SW480 (cell line): Measurements from ENCODE around the gene METTL24.
A peak's percentile ranks its signal among the peaks of the same experiment; 100 is the strongest.

Experiments used
- DNase-seq: peaks from one replicate; pipeline ENCODE4 v3.0.0-alpha.2; 2016; ENCODE audit warnings: low spot score

Gene METTL24, protein sequence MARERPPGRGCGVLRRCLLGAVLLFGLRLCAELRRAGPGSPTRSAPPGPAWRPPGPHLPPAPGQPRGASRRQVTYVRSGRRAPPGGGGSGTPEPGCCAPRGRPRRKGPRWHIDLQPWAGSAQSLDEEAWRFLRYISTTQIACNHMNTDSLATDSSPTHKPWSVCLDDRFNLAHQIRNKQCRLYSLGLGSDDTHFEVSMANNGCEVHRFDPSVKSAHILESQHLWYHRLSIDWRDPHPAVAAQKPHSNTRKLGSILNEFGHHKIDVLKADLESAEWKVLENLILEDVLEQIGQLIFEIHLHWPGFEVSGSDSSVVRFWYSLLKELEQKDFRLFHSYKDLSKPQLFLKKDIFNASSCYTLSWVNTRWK

DNA sequence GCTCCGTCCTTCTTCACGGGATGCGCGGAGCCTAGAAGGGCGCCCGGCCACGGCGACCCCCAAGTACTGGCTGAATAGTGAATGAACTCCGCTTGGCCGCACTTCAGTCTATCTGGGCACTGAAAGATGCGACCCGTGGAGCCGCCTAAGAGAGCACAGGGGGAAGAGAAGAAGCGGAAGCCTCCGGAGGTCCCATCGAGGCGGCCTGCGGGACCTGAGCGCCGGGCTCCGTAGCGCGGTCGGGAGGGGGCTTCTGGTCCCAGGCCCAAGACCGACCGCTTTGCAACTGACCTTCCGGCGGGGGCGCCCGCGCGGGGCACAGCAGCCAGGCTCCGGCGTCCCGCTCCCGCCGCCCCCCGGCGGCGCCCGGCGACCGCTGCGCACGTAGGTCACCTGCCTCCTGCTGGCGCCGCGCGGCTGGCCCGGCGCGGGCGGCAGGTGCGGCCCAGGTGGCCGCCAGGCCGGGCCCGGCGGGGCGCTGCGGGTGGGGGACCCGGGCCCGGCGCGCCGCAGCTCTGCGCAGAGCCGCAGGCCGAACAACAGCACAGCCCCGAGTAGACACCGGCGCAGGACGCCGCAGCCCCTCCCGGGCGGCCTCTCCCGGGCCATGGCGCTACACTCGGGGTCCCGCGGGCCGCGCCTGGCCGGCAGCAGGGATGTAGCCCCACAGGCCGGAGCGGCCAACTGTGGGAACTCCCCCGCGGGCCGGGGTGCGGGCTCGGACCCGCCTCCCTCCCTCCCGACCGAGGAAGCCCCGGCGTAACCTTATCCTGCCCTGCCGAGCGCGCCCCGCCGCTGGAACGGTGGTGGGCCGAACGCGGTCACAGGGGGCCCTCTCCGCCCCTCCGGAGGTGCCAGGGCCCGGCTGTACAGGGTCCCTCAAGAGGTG lies at the start of gene METTL24:
Gene METTL24 (minus strand): TSS at position 686 of the 889 bp plus-strand sequence. CDS start 77 bp downstream, at position 609.
- DNase-seq: no peak

DNA sequence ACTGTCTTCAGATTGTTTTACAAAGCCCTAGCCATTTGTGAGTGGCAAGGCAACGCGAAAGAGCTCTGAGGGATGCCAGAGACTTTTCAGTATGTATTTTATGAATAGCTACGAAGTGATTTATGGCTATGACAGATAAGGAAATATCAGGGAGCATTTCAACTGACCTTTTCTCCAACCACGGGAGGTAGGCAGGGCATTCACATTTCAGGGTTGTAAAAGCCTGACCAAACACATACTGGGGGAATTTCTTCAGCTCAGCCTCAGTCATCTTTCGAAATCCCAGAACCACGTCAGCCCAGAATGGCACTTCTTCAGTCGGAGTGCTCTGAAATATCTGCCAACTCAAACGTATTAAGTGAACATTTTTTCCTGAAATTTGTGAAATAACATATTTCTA lies 46.5 kb upstream of the METTL24 start:
- DNase-seq: no peak

DNA sequence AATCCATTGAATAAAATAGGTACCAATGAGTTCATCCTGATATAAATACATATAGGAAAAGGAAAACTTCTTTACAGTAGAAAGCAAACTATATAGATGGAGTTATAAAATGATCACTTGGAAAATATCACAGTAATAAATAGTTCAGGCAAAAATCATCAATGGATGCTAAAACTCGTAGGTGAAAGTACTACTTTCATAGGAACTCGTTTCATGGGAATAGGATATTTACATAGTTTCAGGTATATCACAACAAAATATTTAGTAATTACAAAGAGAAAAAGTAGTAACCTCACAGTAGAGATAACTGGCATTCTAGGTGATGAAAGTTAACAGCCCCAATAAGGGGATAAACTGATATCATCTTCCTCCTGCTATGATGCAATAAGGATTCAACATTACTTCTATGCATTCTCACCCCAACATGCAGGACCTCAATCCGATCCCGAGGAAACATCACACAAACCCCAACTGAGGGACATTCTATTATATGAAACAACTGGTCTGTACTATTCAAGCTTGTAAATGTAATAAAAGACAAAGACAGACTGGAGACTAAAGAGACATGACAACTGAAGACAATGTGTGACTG lies 43.5 kb upstream of the METTL24 start:
- no peak for DNase-seq

DNA sequence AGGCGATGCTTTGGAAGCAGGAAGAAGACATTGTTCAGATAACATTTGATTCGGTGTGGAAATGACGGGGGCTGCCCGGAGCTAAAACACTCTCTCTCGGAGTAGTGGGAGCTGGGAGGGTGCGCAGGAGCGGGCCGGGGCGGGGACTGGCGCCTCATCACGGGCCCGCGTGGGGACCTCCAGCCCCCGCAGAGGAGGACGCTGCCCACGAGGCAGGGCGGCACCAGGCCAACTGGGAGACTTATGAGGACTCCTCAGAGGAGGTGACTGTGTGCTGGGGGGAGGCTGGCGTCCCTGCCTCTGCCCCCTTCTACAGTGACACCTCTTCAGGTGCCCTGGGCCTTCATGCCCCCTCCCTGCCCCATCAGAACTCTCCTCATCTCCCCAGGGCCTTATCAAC lies 42.1 kb upstream of the METTL24 start:
- no peak for DNase-seq

DNA sequence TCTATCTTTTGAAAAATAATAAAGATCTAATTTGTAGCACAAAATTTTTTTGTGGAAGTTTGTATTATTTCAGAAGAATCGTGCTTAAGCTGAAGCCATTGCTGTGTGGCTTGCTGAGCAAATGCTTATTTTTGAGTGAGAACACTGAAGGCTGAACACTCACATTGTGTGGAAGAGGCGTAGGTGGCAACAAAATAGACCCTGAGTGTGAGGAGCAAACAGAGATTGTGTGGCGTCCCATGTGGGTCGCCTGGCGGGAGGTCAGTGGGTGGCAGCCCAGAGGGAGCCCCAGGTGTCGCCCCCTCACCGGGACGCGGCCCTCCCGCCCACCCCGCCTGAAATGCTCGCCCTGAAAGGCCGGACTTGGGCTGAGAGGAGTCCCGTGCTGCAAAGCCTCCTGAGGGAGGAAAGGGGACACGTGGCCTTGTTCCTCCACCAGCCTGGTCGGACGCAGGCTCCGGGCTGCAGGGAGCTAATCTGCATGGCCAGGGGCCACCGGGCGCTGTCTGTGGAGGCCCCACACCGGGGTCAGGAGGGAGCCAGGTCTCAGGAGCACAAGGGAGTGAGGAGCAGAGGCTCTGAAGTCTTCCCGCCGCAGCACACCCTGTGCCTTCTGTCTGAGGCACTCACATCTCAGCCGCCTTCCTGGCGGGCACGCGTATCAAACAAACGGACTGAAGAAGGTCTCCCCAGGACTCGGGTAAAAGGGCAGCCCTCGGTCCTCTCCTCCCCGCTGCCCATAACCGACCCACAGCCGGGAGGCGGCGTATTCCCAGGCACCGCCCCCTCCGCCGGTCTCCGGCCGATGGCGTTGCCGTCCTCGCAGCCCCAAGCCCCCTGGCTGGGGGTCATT lies 41.3 kb upstream of the METTL24 start:
- no peak for DNase-seq

DNA sequence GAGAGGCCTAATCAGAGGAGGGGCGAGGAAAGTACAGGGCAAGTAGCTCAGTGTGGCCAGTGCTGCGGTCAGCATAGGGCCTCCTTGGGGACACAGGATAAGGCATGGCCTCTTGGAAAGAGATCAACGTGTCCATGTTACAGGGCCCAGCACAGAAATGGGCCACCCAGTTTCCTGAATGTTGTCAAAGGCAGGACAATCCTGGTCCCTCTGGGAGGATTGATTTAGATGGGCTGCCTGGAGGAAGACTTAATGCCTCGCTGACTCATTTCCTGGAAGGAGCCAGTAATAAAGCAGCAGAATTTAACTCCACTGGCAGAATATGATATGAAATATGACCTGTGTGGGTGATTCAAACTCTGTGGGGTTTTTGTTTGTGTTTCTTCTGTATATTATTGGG lies 40.6 kb upstream of the METTL24 start:
- no peak for DNase-seq

DNA sequence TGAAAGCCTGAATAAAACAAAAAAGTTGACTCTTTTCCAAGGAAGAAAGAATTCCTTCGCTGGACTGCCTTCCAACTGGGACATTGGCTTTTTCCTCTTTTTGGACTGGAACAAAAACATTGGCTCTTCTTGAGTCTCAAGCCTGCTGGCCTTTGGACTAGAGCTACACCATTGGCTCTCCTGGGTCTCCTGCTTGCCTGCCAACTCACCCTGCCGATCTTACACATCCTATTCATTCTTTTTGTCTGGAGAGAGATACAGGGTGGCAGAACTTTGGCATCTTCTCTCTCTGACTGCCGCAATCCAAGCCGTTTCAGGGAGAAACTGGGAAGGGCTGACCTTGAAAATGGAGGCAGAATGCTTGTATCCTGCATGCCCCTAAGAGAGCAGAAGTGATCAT lies 37.1 kb upstream of the METTL24 start:
- DNase-seq: no peak

DNA sequence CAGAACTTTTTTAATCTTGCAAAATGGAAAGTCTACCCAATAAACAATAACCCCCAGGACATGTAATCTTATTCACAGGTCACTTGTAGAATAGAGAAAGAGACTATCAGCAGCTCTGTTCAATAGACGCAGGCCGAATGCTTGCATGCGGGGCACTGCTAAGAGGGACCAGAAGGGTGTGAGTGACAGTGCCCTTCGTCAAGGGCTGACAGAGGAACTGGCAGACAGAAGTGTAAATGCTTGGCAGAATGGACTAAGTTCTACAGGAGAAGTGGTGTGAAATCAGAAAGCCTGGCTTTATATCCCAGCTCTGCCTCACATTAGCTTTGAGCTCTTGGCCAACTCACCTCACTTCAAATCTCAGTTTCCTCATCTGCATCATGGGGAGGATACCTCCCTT lies 36.3 kb upstream of the METTL24 start:
- no peak for DNase-seq

DNA sequence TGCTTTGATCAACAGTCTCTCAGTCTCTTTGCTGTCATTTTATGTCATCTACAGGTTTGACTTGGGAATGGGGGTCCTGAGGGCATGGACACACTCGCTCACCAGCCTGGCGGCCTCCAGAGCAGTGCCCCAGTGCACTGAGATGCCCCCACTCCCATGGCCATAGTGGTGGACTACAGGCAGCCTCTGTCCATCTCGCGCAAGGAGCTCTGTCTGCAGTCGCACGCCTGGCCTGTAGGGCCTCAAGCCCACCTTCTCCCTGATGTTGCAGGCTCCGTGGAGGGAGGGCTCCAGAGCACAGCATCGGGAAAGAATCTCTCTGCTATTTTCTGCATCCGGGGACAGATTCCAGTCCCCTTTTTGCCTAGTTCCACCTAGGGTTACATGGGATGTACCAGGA lies 34.6 kb upstream of the METTL24 start:
- no peak for DNase-seq

DNA sequence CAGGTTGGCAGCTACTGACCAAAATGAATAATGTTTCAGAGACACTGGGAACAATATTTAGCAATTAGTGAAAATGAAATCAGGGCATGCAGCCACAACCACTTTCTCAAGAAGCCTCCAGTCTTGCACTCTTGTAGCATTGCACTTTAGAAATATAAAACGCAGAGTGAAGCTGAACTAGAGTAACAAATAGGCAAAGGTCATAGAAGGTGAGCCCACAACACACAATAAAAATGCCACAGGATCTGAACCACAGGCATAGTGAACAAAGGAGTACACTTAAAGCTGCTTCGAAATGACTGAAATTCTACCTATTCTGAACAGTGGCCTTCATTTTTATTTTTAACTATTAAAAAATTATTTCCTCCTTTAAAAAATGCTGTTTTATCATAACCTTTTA lies 32.3 kb upstream of the METTL24 start:
- peak; percentile 16 for DNase-seq

DNA sequence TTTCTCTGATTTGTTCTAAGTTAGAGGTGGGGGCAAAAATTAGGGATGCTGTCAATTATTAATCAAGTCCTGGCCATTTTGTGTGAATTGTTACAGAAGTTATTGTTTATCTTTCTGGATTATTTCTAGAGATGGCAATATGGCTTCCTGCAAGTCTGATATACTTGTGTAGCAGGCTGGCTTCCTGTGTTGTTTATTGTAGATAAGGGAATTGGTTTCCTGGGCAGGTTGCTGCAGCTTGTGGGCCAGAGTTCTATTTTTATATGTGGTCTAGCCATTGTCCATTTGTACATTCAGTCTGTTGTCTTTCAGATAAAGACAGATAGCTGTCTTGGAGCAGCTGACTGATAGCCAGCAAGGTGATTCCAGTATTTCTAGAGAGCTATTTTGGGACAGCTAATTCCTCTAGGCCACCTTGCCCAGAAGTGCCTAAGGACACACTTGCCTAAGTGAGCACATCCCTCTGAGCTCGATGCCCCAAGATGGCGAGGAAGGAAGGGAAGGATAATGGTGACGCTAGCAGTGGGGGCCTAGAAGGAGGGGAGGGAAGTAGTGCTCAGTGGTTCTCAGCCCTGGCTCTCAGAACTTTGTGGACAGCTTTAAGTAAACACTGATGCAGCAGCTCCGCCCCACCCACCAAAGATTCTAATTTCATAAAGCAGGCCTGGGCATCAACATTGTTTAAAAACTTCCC lies 31.7 kb upstream of the METTL24 start:
- no peak for DNase-seq

DNA sequence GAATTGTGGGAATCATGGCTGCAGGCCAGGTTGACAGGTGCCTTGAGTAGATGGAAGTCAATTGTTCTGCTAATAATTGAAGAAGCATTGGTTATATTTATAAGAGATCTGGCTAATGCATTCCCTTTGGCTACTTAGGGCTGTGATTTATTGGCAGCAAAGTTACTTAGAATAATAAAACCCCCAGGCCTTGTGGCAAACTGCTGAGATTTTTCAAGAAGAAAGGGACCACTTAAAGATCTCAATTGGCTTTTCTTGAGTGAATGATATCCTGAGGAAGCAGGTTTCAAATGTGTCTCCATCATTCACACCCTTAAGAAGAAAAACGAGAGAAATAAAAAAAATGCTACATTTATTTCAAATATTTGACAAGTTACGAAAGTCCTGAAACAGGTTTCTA lies 29.8 kb upstream of the METTL24 start:
- no peak for DNase-seq

DNA sequence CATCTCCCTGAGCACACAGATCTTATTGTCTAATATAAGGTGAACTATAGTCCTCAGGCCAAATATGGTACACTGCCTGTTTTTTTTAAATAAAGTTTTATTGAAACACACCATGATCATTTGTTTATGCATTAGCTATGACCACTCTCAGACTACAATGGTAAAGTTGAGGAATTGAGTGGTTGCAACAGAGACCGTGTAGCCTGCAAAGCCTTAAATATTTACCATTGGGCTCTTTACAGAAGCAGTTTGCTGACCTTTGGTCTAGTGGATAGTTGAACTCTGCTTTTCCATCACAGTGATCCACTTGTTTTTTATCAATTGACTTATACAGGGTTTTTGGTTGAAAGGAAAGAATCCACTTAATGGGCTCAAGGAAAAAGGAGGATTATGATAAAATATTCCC lies 27.3 kb upstream of the METTL24 start:
- no peak for DNase-seq

DNA sequence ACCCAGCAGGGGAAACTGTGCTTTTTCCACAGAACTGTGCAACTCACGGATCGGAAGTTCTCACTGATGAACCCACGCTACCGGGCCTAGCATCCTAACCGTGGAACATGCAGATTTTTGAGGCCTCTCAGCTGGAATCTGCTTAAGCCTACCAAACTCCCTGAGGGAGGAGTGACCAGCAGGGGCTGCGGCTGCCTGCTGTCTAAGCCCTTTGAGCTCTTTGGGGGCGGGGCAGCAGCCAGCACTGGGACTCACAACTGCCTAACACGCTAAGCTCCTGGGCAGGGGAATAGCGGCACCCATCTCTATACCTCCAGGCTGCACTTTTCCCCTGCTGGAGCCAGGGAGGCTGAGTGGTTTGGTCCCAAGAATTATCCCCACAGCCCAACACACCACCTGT lies 20.4 kb upstream of the METTL24 start:
- no peak for DNase-seq

DNA sequence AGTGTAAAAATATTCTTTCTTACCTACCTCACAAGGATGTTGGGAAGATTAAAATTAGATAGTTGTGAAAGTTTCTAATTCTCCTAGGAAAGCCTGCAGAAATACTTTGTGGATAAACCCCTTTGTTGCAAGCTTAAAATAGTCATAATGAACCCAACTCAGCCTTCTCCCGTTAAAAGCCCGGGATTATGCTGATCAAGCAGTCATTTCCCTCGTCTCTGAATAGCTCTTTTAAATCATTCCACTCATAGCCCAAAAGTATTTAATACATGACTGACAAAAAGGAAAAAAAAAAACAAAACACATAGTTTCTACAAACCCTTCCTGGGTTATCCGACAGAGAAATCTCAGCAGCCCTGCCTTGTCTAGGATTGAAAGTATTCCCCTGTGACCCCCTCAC lies 10.9 kb upstream of the METTL24 start:
- no peak for DNase-seq

DNA sequence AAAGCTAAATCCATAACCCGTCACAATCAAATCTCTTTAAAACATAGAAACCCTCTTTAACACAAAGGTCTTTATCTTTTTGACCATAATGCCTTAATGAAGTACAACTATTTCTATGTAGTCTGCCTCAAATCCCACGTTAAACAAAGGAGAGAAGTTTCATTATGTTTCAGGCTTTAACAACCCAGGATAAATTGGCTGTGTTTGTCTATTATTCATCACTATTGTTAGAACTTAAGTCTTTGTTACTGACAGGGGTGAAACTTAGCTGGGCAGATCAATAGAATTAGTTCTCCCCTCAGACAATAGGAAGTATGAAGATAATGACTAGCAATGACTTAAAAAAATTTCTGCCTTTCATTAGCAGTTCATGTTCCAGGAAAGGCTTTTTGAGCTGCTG lies 10.1 kb upstream of the METTL24 start:
- DNase-seq: no peak

DNA sequence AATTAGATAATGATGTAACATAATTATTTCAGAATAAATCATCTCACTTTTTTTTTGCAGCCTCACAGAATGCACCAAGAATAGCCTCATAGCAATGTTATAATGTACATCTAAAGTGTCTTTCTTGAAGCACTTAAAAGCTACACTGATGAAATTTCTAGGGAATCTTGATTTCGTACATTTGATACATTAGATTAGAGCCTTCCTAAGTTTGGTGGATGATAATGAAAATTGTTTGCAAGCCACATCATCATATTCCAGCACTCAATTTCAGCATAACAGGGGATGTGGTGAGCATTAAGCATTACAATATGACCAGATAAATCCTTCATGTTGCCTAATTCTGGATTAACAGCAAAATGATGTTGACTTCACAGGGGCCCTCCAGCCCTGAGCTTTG lies 9.7 kb upstream of the METTL24 start:
- DNase-seq: no peak

DNA sequence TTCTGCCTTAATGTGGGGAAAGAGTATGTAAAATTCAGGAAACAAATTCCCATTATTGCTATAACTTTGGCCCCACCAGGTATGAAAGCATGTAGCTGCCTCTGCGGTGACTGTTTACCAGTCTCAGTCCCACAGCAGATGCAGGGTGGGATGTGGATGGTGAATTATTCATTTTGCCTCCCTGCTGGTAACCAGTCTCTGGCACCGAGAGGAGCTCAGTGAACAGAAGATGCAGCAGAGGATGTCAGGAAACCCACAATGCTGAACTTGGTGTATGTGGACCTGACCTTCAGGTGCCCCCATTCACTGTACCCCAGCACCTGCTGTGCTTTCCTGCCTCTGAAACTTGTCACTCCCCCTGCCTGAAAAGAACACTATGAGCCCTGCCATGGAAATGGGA lies 8.8 kb upstream of the METTL24 start:
- DNase-seq: no peak

DNA sequence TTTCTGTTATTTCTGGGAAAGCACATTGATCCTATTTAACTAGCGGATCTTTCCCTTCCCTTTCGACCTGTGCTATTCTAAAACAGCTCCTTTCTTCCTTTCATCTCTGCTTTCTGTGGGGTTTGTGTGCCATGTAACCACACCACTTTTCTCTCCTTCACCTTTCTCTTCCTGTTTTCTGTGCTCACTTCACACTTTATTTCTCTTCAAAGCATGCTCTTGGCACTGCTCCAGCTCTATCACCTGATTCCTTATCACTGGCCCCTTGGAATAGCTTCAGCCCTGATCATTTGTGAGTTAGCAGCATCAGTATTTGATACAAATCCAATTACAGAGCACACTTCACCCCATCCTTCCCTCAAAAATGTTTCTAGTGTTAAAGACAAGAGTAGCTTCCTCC lies 8.1 kb upstream of the METTL24 start:
- DNase-seq: no peak

DNA sequence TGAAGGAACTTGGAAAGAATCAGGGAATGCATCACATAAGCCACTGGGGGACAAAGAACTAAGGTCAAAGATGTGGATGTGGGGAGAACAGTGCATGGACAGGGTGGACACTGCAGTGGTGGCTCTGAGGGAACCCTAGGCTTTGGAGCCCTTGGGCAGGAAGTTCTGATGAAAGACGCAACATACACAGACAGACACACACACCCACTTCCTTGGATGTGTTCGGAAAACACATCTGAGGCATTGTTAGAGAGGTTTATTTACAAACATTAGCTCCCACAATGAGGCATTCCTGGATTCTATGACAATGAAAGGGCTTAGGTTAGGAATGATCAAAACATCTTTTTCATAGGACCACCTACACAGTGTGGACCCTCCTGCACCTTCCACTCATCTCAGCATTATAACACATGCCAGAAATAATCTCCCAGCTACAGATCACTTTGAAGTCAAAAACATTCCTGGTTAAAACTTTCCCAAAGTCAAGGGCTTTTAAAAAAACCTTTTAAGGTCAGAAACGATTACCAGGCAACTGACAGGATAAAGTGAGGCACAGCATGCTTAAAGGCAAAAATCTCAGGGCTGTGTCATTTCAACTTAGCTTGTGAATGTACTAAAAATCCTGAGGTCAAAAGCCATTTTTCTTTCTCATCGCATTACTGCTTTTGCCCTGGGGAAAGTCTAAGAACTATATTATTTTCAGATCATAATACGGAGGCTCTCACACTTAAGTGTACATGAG lies 6.4 kb upstream of the METTL24 start:
- no peak for DNase-seq

DNA sequence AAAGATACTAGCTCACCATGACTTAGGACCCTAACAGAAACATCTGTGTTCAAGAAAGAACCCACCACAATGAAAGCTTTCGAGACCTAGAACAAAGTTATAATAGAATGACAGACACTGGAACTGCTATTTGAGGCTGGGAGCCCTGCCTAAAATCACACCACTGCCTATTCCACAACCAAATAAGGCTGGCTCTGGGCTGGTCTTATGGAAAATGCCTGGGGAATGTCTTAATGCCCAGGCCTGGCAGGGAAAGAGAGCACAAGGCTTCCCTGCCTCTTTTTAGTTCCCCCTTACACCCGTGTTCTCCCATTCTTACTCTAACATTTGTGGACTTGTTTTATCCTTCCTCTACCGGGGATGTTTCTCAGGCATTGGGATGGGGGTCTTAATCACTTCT lies 5.6 kb upstream of the METTL24 start:
- DNase-seq: no peak
